RCC 7860 (cell line): Measurements from ENCODE around the gene PACRG.
"Not testable (repeated sequence)": the region's sequence is repeated elsewhere in the genome, so short reads cannot be mapped to it uniquely, and the experiment has no call there.

ENCODE experiments used
- DNase-seq: peaks from one replicate; pipeline ENCODE4 v3.0.0-alpha.2; 2015; ENCODE audit warnings: low spot score
- FAIRE-seq: peaks from 2 replicates; lab custom pipeline; 2012; peaks lifted over from hg19 to GRCh38; lab: Jason Lieb, UNC

PACRG gene

DNA sequence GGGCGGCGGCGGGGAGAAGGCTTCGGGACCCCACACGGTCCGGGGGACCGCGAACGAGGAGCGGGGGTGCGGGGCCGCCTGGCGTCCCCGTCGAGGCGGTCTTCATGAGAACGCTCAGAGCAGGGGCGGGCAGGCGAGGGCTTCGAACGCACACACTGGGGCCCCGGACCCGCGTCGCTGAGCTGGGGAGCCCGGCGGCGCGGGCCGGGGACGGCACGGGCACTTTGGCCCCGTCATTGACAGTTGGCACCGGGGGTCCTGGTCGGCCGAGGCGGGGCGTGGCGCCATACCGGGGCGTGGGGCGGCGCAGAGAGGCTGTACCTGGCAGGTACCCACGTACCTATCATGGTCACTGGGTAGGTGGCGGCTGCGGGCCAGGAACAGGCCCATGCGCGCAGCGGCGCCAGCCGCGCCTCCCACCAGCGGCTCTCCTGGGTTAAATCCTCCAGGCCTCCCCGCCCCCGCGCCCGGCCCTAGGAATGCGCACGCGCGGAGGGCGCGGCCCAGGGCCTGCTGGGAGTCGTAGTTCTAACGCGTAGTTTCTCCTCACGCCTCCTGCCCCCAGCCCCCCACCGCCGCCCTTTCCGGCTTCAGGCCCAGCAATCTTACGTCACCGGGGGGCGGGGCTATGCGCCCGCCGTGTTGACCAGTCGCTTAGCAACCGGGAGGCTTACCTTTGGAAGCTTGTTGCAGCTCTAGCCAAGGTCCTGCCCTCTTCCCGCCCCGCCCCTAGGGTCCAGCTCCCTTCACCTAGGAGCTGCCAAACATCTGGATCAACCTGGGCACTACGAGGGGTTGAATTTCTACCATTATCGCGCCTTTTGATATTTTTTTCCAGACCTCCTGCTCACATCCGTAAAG lies at the start of gene PACRG, which contains the start of gene PRKN:
PACRG (plus strand) TSS at position 653 of the 861 bp plus-strand sequence.
PRKN (minus strand) TSS at position 445 of the 861 bp plus-strand sequence.
- peak; percentile 18 for FAIRE-seq

DNA sequence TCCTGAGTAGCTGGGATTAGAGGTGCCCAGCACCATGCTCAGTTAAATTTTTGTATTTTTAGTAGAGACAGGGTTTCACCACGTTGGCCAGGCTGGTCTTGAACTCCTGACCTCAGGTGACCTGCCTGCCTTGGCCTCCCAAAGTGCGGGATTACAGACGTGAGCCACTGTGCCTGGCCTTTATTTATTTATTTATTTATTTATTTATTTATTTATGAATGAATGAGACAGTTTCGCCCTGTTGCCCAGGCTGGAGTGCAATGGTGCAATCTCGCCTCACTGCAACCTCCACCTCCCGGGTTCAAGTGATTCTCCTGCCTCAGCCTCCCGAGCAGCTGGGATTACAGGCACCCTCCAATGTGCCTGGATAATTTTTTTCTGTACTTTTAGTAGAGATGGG lies 48.9 kb upstream of the PACRG start:
- DNase-seq, result not testable (repeated sequence)

More for the DNA sequence above, at the start of gene PACRG, which contains the start of gene PRKN:
- peak; percentile 93 for DNase-seq

DNA sequence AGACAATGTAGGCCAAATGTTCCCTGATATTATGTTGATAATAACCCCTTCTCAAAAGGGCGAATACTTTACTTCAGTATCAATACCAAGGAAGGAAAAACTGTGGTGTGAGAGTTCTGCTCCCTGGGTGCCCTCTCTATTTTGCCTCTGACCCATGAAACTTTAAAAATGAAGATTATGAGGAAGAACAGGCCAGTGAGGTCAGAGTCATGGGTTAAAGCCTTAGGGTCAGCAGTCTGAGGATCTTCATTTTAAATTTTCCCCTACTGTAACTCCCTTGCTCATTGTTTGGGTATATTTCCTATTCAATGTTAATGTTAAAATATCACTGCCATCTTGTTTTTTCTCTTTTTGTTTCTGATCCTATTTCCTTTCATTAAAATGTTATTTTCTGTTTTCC lies 48.1 kb upstream of the PACRG start:
- DNase-seq, result no peak
- no peak for FAIRE-seq

More for the DNA sequence above, 48.9 kb upstream of the PACRG start:
- FAIRE-seq, result not testable (repeated sequence)

DNA sequence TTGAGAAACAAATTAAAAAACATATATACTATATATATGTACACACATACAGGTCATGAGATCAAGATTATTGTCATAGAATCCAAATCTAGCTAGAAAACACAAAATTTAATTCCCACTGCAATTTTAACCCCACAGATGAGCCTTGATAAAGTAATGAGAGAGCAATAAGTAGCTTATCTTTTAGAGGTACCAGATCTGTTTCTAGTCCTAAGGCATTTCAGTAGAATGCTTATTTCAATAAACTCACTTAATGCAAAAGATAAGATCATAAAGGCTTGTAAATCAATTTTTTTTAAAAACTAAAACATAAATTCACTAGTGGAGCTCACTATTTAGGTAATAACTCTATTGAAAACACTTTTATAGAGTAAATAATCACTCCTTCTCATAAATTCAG lies 47.4 kb upstream of the PACRG start:
- no peak for FAIRE-seq
- no peak for DNase-seq

- DNase-seq, result no peak
- no peak for FAIRE-seq
Observed at GRCh38 chr6:162680871-162681270, 46.9 kb upstream of the PACRG start.

GRCh38 chr6:162681447-162681846 lies 46.3 kb upstream of the PACRG start:
- FAIRE-seq (no peak), DNase-seq (no peak)

- DNase-seq, result no peak
- no peak for FAIRE-seq
Observed at GRCh38 chr6:162683135-162683534, 44.6 kb upstream of the PACRG start.

GRCh38 chr6:162684052-162684451 lies 43.7 kb upstream of the PACRG start:
- FAIRE-seq (no peak), DNase-seq (no peak)

DNA sequence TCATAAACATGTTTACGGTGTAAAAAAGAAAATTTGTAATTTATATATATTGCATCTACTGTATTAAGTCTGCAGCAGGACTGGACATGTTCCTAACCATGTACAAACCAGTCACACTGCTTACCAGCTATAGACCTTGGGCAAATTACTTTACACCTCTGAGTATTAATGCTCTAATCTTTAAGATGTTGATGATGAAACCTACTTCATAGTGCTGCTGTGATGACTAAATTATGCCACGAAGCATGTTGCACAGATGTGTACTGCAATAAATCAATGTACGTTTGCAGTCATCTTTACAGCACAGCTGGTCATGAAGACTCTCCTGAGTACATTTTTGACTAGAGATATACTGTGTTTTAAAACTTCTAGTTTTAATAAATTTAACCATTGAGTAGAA lies 42.8 kb upstream of the PACRG start:
- no peak for FAIRE-seq
- DNase-seq, result no peak

DNA sequence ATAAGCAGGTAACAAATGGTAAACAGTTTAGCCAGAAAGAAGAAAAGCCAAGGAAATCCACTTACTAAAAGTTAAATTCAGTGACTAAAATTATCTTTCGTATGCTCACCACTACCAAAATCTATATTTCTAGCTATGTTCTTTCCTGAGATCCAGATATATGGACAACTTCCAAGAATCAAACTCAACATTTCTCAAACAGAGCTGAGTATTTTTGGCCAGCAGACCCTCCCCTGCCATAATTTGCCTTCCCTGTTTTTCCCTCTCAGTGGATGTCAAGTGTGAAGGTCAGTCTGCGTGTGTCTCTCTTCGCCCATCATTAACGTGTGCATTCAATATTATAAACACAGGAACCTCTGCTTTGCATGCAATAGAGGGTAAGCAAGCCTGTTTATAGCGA lies 42.2 kb upstream of the PACRG start:
- FAIRE-seq (no peak), DNase-seq (no peak)

GRCh38 chr6:162688751-162689345 lies 38.9 kb upstream of the PACRG start:
- FAIRE-seq (no peak), DNase-seq (no peak)

- no peak for DNase-seq
- no peak for FAIRE-seq
Observed at GRCh38 chr6:162690158-162690557, 37.6 kb upstream of the PACRG start.

GRCh38 chr6:162697872-162698403 lies 29.8 kb upstream of the PACRG start:
- FAIRE-seq (no peak), DNase-seq (no peak)

- FAIRE-seq, result no peak
- no peak for DNase-seq
Observed at GRCh38 chr6:162698440-162698839, 29.3 kb upstream of the PACRG start.

- DNase-seq (no peak), FAIRE-seq (no peak)
Observed at GRCh38 chr6:162699961-162700360, 27.8 kb upstream of the PACRG start.

- DNase-seq, result no peak
- no peak for FAIRE-seq
Observed at GRCh38 chr6:162700966-162701365, 26.8 kb upstream of the PACRG start.

GRCh38 chr6:162701551-162701950 lies 26.2 kb upstream of the PACRG start:
- FAIRE-seq, result no peak
- DNase-seq, result no peak

- no peak for FAIRE-seq
- DNase-seq, result no peak
Observed at GRCh38 chr6:162702446-162702845, 25.3 kb upstream of the PACRG start.

GRCh38 chr6:162704001-162704400 lies 23.8 kb upstream of the PACRG start:
- FAIRE-seq, result no peak
- no peak for DNase-seq

- FAIRE-seq, result no peak
Observed at GRCh38 chr6:162705736-162706135, 22.0 kb upstream of the PACRG start.

GRCh38 chr6:162706232-162706631 lies 21.5 kb upstream of the PACRG start:
- no peak for FAIRE-seq
- DNase-seq, result no peak

More at GRCh38 chr6:162705736-162706135, 22.0 kb upstream of the PACRG start:
- DNase-seq, result no peak

DNA sequence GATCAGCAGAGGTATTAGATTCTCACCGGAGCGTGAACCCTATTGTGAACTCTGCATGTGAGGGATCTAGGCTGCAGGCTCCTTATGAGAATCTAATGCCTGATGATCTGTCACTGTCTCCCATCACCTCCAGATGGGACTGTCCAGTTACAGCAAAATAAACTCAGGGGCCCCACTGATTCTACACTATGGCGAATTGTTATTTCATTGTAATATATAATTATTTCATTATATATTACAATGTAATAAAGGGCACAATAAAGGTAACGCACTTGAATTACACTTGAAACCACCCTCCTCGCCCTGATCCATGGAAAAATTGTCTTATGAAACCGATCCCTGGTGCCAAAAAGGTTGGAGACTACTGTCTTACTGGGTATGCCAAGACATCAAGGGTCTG lies 18.8 kb upstream of the PACRG start:
- DNase-seq (no peak), FAIRE-seq (no peak)
